T-cell (primary cell): Measurements from ENCODE around the gene KY. TPM values are rescaled to one million over a fixed set of nuclear protein-coding genes. Genes with fewer than 3 reads are reported as not detected.
A peak's percentile ranks its signal among the peaks of the same experiment; 100 is the strongest.

Source experiments
- ATAC-seq, 4 experiments: fragments of 200-7000 bp in 3 of 4; fragments of 150-1000 bp in 1 of 4; cut with Tn5 transposase; replicated peaks in 1 of 4; 1 replicate in 3 of 4; 2 replicates in 1 of 4; pipeline ENCODE4 v1.10.0; 2021; ENCODE audit warnings: moderate library complexity in 3 of 4, mild to moderate bottlenecking in 2 of 4, moderate number of reproducible peaks in 1 of 4
- CTCF ChIA-PET, 2 donors: fragments of 300-600 bp; sonication (Branson Sonifier 250); formaldehyde crosslinking; loops; one replicate each; lab custom pipeline; 2022; ENCODE audit warnings: antibody characterized with exemption in 2 of 2; lab: Charles Lee
- POLR2A ChIA-PET, 2 donors: fragments of 300-600 bp; sonication (Branson Sonifier 250); formaldehyde crosslinking; loops; one replicate each; lab custom pipeline; 2022; ENCODE audit warnings: antibody characterized with exemption in 2 of 2; lab: Charles Lee
- DNase-seq, 35 experiments: peaks; one replicate each; pipeline versions ENCODE4 v3.0.0 to v3.0.0-alpha.2; 2013 to 2023
- H3K27ac ChIP-seq: one replicate; pipeline ENCODE4 v1.5.1; 2013; ENCODE audit warnings: low read length
- H3K27me3 ChIP-seq, 2 experiments: replicated peaks in 1 of 2; 1 replicate in 1 of 2; 2 replicates in 1 of 2; pipeline versions ENCODE4 v1.6.1 to v1.7.0; 2013; ENCODE audit warnings: low read length in 1 of 2, mixed read lengths in 1 of 2; ENCODE audit not compliant: control insufficient read depth in 2 of 2, insufficient read depth in 2 of 2; ENCODE audit errors: extremely low read depth in 1 of 2
- H3K36me3 ChIP-seq, 2 donors: 1 replicate in 1 of 2; 2 replicates in 1 of 2; pipeline versions ENCODE4 v1.6.1 to v1.7.0; 2013; ENCODE audit warnings: low read length in 1 of 2; ENCODE audit not compliant: control insufficient read depth in 2 of 2, insufficient read depth in 1 of 2; ENCODE audit errors: extremely low read depth in 1 of 2
- H3K4me1 ChIP-seq, 2 experiments: 1 replicate in 1 of 2; 2 replicates in 1 of 2; pipeline versions ENCODE4 v1.6.1 to v1.7.0; 2013; ENCODE audit warnings: low read length in 2 of 2, mixed read lengths in 1 of 2; ENCODE audit not compliant: insufficient read depth in 2 of 2, control insufficient read depth in 1 of 2; ENCODE audit errors: extremely low read depth in 1 of 2
- H3K4me3 ChIP-seq, 2 donors: 1 replicate in 1 of 2; 2 replicates in 1 of 2; pipeline versions ENCODE4 v1.5.1 to v1.7.0; 2013; ENCODE audit warnings: mild to moderate bottlenecking in 2 of 2, low read length in 1 of 2, moderate library complexity in 1 of 2; ENCODE audit not compliant: control insufficient read depth in 1 of 2; ENCODE audit errors: extremely low read depth in 1 of 2
- H3K9me3 ChIP-seq: 2 replicates; pipeline ENCODE4 v1.7.0; 2013
- H3K27ac Mint-ChIP-seq, 2 donors: one replicate each; pipeline ENCODE4 v1.8.0; 2020 to 2021; ENCODE audit warnings: mild to moderate bottlenecking in 2 of 2, mixed read lengths in 2 of 2
- H3K27me3 Mint-ChIP-seq, 2 donors: one replicate each; pipeline ENCODE4 v1.8.0; 2021 to 2022; ENCODE audit warnings: mixed read lengths in 2 of 2
- H3K36me3 Mint-ChIP-seq: one replicate; pipeline ENCODE4 v1.8.0; 2021; ENCODE audit warnings: mixed read lengths
- H3K4me1 Mint-ChIP-seq, 3 donors: one replicate each; pipeline ENCODE4 v1.8.0; 2020 to 2022; ENCODE audit warnings: mixed read lengths in 3 of 3, mild to moderate bottlenecking in 1 of 3
- H3K4me3 Mint-ChIP-seq, 3 donors: one replicate each; pipeline ENCODE4 v1.8.0; 2020 to 2022; ENCODE audit warnings: mild to moderate bottlenecking in 3 of 3, mixed read lengths in 3 of 3, moderate library complexity in 3 of 3
- H3K9me3 Mint-ChIP-seq, 3 donors: one replicate each; pipeline ENCODE4 v1.8.0; 2020 to 2022; ENCODE audit warnings: mixed read lengths in 3 of 3
- WGBS: methylation state at CpG from one replicate; pipeline ENCODE4 v1.1.5; 2013; ENCODE audit warnings: missing lambda C conversion rate; ENCODE audit not compliant: insufficient coverage; 5-methylcytosine and 5-hydroxymethylcytosine counted together
- total RNA-seq, 35 experiments: library from RNA in 6 of 35; stranded (reverse) in 6 of 35; fragments of 120-200 nt in 1 of 35; gene quantifications; one replicate each; pipeline versions ENCODE4 v1.2.1 to v1.2.4 and lab custom pipeline; 2013 to 2026

KY gene
- total RNA-seq, 5 donors from 2014 or later (not counting 1 experiment from before 2014, with no cell fraction given) = not detected

DNA sequence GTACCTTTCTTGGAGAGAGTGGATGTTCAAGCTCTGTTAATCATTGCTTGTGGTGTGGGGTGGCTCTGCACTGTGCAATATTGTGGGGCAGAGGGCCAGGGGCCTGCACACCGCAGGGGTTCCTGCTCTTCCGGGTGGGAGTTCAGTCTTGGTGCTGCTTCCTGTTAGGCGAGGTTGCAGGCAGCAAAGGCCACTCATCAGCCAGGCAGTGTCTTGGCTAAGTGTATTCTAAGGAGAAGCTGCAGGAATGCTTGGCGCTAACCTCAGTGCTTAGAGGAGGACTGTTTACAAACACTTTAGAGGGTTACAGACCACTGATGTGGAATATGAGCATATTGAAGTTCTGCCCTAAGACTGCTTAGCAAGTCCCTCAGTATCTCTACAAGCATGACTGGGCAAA lies 83.2 kb downstream of the KY start:
- CTCF ChIA-PET = interaction anchor here in 1 of 2 donors (0.6 kb wide), 1 partner anchor 48 kb away, joined by 4 read pairs; no protein-coding TSS in a partner anchor

DNA sequence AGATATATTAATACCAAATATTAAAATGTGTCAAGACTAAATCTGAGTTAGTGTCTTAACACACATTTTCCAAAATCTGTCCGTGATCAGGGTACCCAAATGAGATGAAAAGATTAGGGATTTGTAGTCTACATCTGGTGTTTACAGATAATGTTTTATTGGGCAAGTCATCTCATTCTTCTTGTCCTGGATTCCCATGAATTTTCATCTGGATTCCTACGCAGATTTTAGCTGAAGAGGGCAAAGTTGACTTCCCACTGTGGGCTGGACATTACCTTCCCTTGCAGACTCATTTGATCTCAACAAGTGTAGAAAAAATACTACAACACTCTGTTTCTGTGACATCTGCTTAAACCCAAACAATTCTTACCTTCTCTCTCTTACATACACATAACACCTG lies 85.8 kb downstream of the KY start:
- no peaks in the 10 kb centered on the region for H3K9me3 ChIP-seq
- POLR2A ChIA-PET = no interaction called here
- Mint-ChIP-seq H3K27ac (no peak overlapping the region), H3K4me1 (peaks cover 0 to 5% (median 0%) of the 10 kb centered on the region in 3 donors), H3K27me3 (no peaks in the 10 kb centered on the region), H3K4me3 (no peak overlapping the region), H3K36me3 (peaks cover 34% of the 10 kb centered on the region), H3K9me3 (peaks cover 2 to 10% (median 10%) of the 10 kb centered on the region in 3 donors)
- H3K4me3 ChIP-seq = no peak overlapping the region
- no peak for DNase-seq
- no peak overlapping the region for H3K27ac ChIP-seq
- H3K36me3 ChIP-seq = peaks cover 3 to 16% of the 10 kb centered on the region in 2 donors
- CTCF ChIA-PET = no interaction called here
- H3K27me3 ChIP-seq = no peaks in the 10 kb centered on the region
- WGBS = no CpG with 5 or more reads among the region's 2 CpGs
- no peaks in the 10 kb centered on the region for H3K4me1 ChIP-seq
- ATAC-seq = no peak

More for the DNA sequence above, 83.2 kb downstream of the KY start:
- H3K36me3 ChIP-seq = peaks cover 0 to 7% of the 10 kb centered on the region in 2 donors
- Mint-ChIP-seq H3K36me3 (peaks cover 19% of the 10 kb centered on the region), H3K27me3 (no peaks in the 10 kb centered on the region), H3K9me3 (peaks cover 9 to 26% (median 22%) of the 10 kb centered on the region in 3 donors), H3K27ac (no peak overlapping the region), H3K4me3 (no peak overlapping the region), H3K4me1 (no peaks in the 10 kb centered on the region)
- no peak overlapping the region for H3K27ac ChIP-seq
- H3K4me3 ChIP-seq = no peak overlapping the region
- no peak for ATAC-seq
- 68% methylated on average over 3 of the region's 4 CpGs for WGBS
- POLR2A ChIA-PET = no interaction called here
- H3K9me3 ChIP-seq = no peaks in the 10 kb centered on the region
- no peak for DNase-seq
- H3K27me3 ChIP-seq = no peaks in the 10 kb centered on the region
- H3K4me1 ChIP-seq = no peaks in the 10 kb centered on the region

DNA sequence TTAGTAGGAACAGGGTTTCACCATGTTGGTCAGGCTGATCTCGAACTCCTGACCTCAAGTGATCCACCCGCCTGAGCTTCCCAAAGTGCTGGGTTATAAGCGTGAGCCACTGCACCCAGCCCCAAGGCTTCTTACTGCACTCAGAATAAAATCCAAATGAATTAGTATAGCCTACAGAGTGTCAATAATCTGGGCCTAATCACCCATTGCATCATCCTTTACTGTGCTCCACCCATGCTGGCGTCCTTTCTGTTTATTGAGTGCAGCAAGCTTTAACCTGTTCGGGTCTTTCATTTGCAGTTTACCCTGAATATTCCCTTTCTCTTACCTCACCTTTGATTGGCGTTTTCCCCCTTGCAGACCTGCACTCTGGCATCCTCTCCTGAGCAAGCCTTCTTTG lies 87.2 kb downstream of the KY start:
- Mint-ChIP-seq H3K4me3 (no peak overlapping the region), H3K27ac (peak overlapping the region in 1 of 2 donors; percentile 0), H3K9me3 (peaks cover 0 to 4% (median 3%) of the 10 kb centered on the region in 3 donors), H3K36me3 (peaks cover 48% of the 10 kb centered on the region), H3K27me3 (no peaks in the 10 kb centered on the region), H3K4me1 (peaks cover 0 to 5% (median 0%) of the 10 kb centered on the region in 3 donors)
- DNase-seq (no peak), ATAC-seq (no peak)
- Histone ChIP-seq H3K4me1 (no peaks in the 10 kb centered on the region), H3K4me3 (no peak overlapping the region), H3K27ac (no peak overlapping the region), H3K27me3 (no peaks in the 10 kb centered on the region), H3K9me3 (no peaks in the 10 kb centered on the region), H3K36me3 (peaks cover 3 to 16% of the 10 kb centered on the region in 2 donors)
- 100% methylated on average over 6 of the region's 6 CpGs for WGBS
- CTCF ChIA-PET = no interaction called here
- POLR2A ChIA-PET = interaction anchor here in 1 of 2 donors (0.7 kb wide), 1 partner anchor 48 kb away, joined by 4 read pairs; no protein-coding TSS in a partner anchor

DNA sequence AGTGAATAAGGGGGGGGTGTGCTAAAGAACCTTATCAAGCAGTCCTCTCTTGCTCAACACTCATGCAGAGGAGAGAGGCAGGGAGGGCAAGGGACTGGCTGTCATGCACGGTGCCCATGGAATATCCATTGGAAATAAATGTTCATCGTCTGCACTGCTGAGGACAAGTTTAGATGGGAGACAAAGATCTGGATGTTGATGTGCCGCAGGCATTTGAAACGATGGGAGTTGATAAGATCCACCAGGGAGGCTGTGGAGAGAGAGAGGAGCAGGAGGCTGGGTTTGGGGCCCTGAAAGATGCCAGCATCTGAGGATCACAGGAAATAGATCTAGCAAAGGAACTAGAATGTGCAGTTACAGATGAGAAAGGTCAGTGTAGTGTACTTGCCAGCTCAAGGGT lies 88.8 kb downstream of the KY start:
- no peak overlapping the region for H3K27ac Mint-ChIP-seq
- Histone ChIP-seq H3K4me1 (no peaks in the 10 kb centered on the region), H3K27ac (no peak overlapping the region), H3K36me3 (peaks cover 3 to 16% of the 10 kb centered on the region in 2 donors), H3K27me3 (no peaks in the 10 kb centered on the region), H3K9me3 (no peaks in the 10 kb centered on the region), H3K4me3 (no peak overlapping the region)
- H3K4me3 Mint-ChIP-seq = no peak overlapping the region
- ATAC-seq (no peak), DNase-seq (no peak)
- peaks cover 0 to 5% (median 0%) of the 10 kb centered on the region in 3 donors for H3K4me1 Mint-ChIP-seq
- H3K27me3 Mint-ChIP-seq = no peaks in the 10 kb centered on the region
- CTCF ChIA-PET = no interaction called here
- 93% methylated on average over 3 of the region's 4 CpGs for WGBS
- POLR2A ChIA-PET = interaction anchor here in 1 of 2 donors (0.6 kb wide), 1 partner anchor 1037 kb away, joined by 3 read pairs; no protein-coding TSS in a partner anchor
- peaks cover 55% of the 10 kb centered on the region for H3K36me3 Mint-ChIP-seq
- peaks cover 0 to 3% (median 0%) of the 10 kb centered on the region in 3 donors for H3K9me3 Mint-ChIP-seq

DNA sequence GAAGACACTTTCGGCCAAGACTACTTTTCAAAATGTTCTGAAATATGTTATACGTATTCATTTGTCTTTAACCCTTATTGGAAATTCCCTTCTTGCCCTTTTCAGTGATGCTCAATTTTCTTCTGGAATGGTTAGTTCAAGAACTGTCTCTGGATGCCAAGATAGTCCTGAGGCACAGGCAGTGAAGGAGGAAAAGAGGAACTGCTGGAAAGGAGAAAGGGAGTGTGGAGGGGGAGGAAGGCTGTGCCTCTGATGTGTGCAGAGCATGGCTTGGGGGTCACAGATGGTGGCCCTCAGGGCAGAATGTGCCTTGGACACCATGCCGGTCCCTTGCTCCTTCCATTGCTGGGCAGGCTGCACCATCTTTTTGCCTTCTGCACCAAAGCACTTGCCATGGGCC lies 91.2 kb downstream of the KY start:
- Histone ChIP-seq H3K4me3 (no peak overlapping the region), H3K36me3 (peaks cover 3 to 16% of the 10 kb centered on the region in 2 donors), H3K9me3 (no peaks in the 10 kb centered on the region), H3K4me1 (no peaks in the 10 kb centered on the region), H3K27me3 (no peaks in the 10 kb centered on the region), H3K27ac (no peak overlapping the region)
- H3K27me3 Mint-ChIP-seq = no peaks in the 10 kb centered on the region
- ATAC-seq = no peak
- peaks cover 58% of the 10 kb centered on the region for H3K36me3 Mint-ChIP-seq
- DNase-seq = no peak
- H3K4me3 Mint-ChIP-seq = no peak overlapping the region
- H3K27ac Mint-ChIP-seq = no peak overlapping the region
- H3K4me1 Mint-ChIP-seq = peaks cover 0 to 5% (median 0%) of the 10 kb centered on the region in 3 donors
- WGBS = 100% methylated on average over 1 of the region's 3 CpGs
- peaks cover 0 to 3% (median 0%) of the 10 kb centered on the region in 3 donors for H3K9me3 Mint-ChIP-seq
- POLR2A ChIA-PET = no interaction called here
- CTCF ChIA-PET = no interaction called here

Other genes with a start within 250 kb of the KY start
- 10 to 100 TPM; 20.7 to 31.8 (median 22.6) TPM for gene ANAPC13, start 165.0 kb downstream of the KY start, total RNA-seq
- gene CEP63, start 165.0 kb downstream of the KY start, total RNA-seq = 10 to 100 TPM; 21.7 to 26.1 (median 24.6) TPM
- under 1 TPM in 4 of 5 donors, not detected in 1; 0.28 to 0.72 (median 0.31) TPM for gene EPHB1, start 144.2 kb upstream of the KY start, total RNA-seq